OCI-LY7 (cell line): ENCODE data around the gene DHRSX. TPM values are rescaled to one million over a fixed set of nuclear protein-coding genes. Genes with fewer than 3 reads are reported as not detected.
"Not testable (repeated sequence)": the region's sequence is repeated elsewhere in the genome, so short reads cannot be mapped to it uniquely, and the experiment has no call there.

Experiments used
- BruUV-seq: library from RNA; stranded (reverse); fragments of 400-500 nt; replicated peaks from 2 replicates; lab custom pipeline; 2021; lab: Mats Ljungman, UMichigan
- CTCF ChIA-PET: fragments of 300-600 bp; sonication (Branson Sonifier 250); formaldehyde crosslinking; loops from one replicate; lab custom pipeline; 2022; ENCODE audit warnings: antibody characterized with exemption; ENCODE audit not compliant: unreplicated experiment; lab: Charles Lee
- POLR2A ChIA-PET: fragments of 300-600 bp; sonication (Branson Sonifier 250); formaldehyde crosslinking; loops from one replicate; lab custom pipeline; 2022; ENCODE audit warnings: antibody characterized with exemption; lab: Charles Lee
- DNase-seq: peaks from one replicate; pipeline ENCODE4 v3.0.0-alpha.2; 2015; ENCODE audit warnings: low spot score
- H2AFZ ChIP-seq: fragments of 200-600 bp; sonication (generic), shearing (Covaris generic); 2 replicates; pipeline ENCODE4 v1.6.1; 2014; ENCODE audit warnings: mild to moderate bottlenecking, antibody characterized with exemption, low read length, moderate library complexity
- H3K27ac ChIP-seq: fragments of 200-600 bp; sonication (generic); 2 replicates; pipeline ENCODE4 v1.5.1; 2014; ENCODE audit warnings: mixed run types, low read depth, mild to moderate bottlenecking, moderate library complexity, low read length, inconsistent platforms; ENCODE audit not compliant: poor library complexity, severe bottlenecking
- H3K36me3 ChIP-seq: fragments of 200-600 bp; sonication (generic); 2 replicates; pipeline ENCODE4 v1.6.1; 2014; ENCODE audit warnings: mild to moderate bottlenecking, antibody characterized with exemption, low read length, moderate library complexity, mixed read lengths; ENCODE audit not compliant: insufficient read depth
- H3K4me1 ChIP-seq: fragments of 200-600 bp; sonication (generic); 2 replicates; pipeline ENCODE4 v1.5.1; 2014; ENCODE audit warnings: mild to moderate bottlenecking, low read length; ENCODE audit not compliant: insufficient read depth, poor library complexity, severe bottlenecking
- H3K4me2 ChIP-seq: fragments of 200-600 bp; sonication (generic); 2 replicates; pipeline ENCODE4 v1.6.1; 2014; ENCODE audit warnings: mild to moderate bottlenecking, low read length
- H3K4me3 ChIP-seq: fragments of 200-600 bp; sonication (generic); 2 replicates; pipeline ENCODE4 v1.5.1; 2014; ENCODE audit warnings: mild to moderate bottlenecking, low read depth, low read length; ENCODE audit not compliant: poor library complexity, severe bottlenecking
- H3K79me2 ChIP-seq: fragments of 200-600 bp; sonication (generic); 2 replicates; pipeline ENCODE4 v1.6.1; 2016; ENCODE audit warnings: low read depth, mild to moderate bottlenecking, low read length, moderate library complexity, mixed read lengths; ENCODE audit not compliant: insufficient read depth
- H3K9me2 ChIP-seq: fragments of 200-600 bp; sonication (generic); 2 replicates; pipeline ENCODE4 v1.6.1; 2016; ENCODE audit warnings: mild to moderate bottlenecking, low read length, mixed read lengths; ENCODE audit not compliant: insufficient read depth
- H3K9me3 ChIP-seq: fragments of 200-600 bp; sonication (generic); 2 replicates; pipeline ENCODE4 v1.6.1; 2014; ENCODE audit warnings: mild to moderate bottlenecking, mixed run types, low read length, mixed read lengths
- H4K20me1 ChIP-seq: fragments of 200-600 bp; sonication (generic); 2 replicates; pipeline ENCODE4 v1.6.1; 2014; ENCODE audit warnings: mild to moderate bottlenecking, antibody characterized with exemption, low read length, moderate library complexity, mixed read lengths; ENCODE audit not compliant: insufficient read depth
- CTCF ChIP-seq: fragments of 200-600 bp; sonication (generic); conservative IDR thresholded peaks from 2 replicates; pipeline ENCODE4 v1.5.1; 2014; ENCODE audit warnings: mild to moderate bottlenecking, antibody characterized with exemption, low read length, moderate library complexity, mixed read lengths
- EZH2phosphoT487 ChIP-seq: fragments of 200-600 bp; sonication (generic); IDR thresholded peaks from 2 replicates; pipeline ENCODE4 v1.6.1; 2018; ENCODE audit warnings: low read depth, borderline replicate concordance, mild to moderate bottlenecking, mixed run types, antibody characterized with exemption, low read length, moderate library complexity, mixed read lengths
- intact Hi-C: fragments of 100-400 bp; cut with micrococcal nuclease; formaldehyde crosslinking; loops from one replicate; pipeline ENCODE4 v1.10.0; 2022; ENCODE audit not compliant: unreplicated experiment
- total RNA-seq, 2 experiments: library from RNA; depleted of rRNA in 1 of 2; stranded (reverse); fragments of >200 nt in 1 of 2; shearing (Covaris generic) in 1 of 2; gene quantifications; 2 replicates each; pipeline ENCODE4 v1.2.3, GENCODE V29; 2014 to 2022

The DHRSX gene
- total RNA-seq, 2 experiments from 2014 or later = 25.2 to 30.9 TPM

GRCh38 chrX:2474963-2475726, 25.6 kb downstream of the DHRSX start:
- no peaks in the 10 kb centered on the region for H3K4me1 ChIP-seq
- peaks cover 8% of the 10 kb centered on the region; the same call in 1 of the 2 replicates for H3K79me2 ChIP-seq
- TF ChIP-seq EZH2phosphoT487 = no peak
- TF ChIP-seq CTCF = no peak
- peaks cover 6% of the 10 kb centered on the region for H3K36me3 ChIP-seq
- no peak overlapping the region for H3K27ac ChIP-seq
- H3K9me2 ChIP-seq = no peaks in the 10 kb centered on the region
- intact Hi-C loops = no loop called here
- H3K9me3 ChIP-seq = no peaks in the 10 kb centered on the region
- H4K20me1 ChIP-seq = no peaks in the 10 kb centered on the region
- DNase-seq = no peak
- H3K4me3 ChIP-seq = no peak overlapping the region
- H3K4me2 ChIP-seq = no peak overlapping the region
- no peak overlapping the region for H2AFZ ChIP-seq
- no TSS peak for BruUV-seq
- CTCF ChIA-PET = no interaction called here
- POLR2A ChIA-PET = no interaction called here

GRCh38 chrX:2474280-2474962, 26.4 kb downstream of the DHRSX start:
- no peak overlapping the region for H3K4me3 ChIP-seq
- H3K79me2 ChIP-seq = peaks cover 8% of the 10 kb centered on the region; the same call in 1 of the 2 replicates
- H3K36me3 ChIP-seq = no peaks in the 10 kb centered on the region
- H2AFZ ChIP-seq = no peak overlapping the region
- H3K4me1 ChIP-seq = no peaks in the 10 kb centered on the region
- DNase-seq = no peak
- H3K4me2 ChIP-seq = no peak overlapping the region
- no peaks in the 10 kb centered on the region for H3K9me3 ChIP-seq
- TF ChIP-seq CTCF = no peak
- TF ChIP-seq EZH2phosphoT487 = no peak
- ChIA-PET CTCF (no interaction called here), POLR2A (no interaction called here)
- H3K27ac ChIP-seq = no peak overlapping the region
- H3K9me2 ChIP-seq = no peaks in the 10 kb centered on the region
- intact Hi-C loops = no loop called here
- no TSS peak for BruUV-seq
- H4K20me1 ChIP-seq = no peaks in the 10 kb centered on the region

GRCh38 chrX:2473064-2473463, 27.7 kb downstream of the DHRSX start:
- DNase-seq, POLR2A ChIA-PET, H3K79me2 ChIP-seq, H3K9me3 ChIP-seq, H3K4me3 ChIP-seq, BruUV-seq, H2AFZ ChIP-seq, H4K20me1 ChIP-seq, H3K4me2 ChIP-seq, H3K4me1 ChIP-seq, intact Hi-C loops, CTCF ChIA-PET, H3K27ac ChIP-seq, H3K9me2 ChIP-seq, H3K36me3 ChIP-seq: not testable (repeated sequence)
